ENCODE measurements around the gene ADAMTS6.

The ADAMTS6 gene

GRCh38 chr5:65199993-65200675 lies 281.6 kb downstream of the ADAMTS6 start:
- Histone ChIP-seq H3K27ac (no peak overlapping the region), H3K4me3 (ENCODE audit: low read depth, low read length) (no peak overlapping the region), H3K27me3 (ENCODE audit: insufficient read depth, low read depth, severe bottlenecking) (no peaks in the 10 kb centered on the region), H3K9me3 (ENCODE audit: severe bottlenecking) (no peaks in the 10 kb centered on the region), H3K36me3 (no peaks in the 10 kb centered on the region)
- DNase-seq, result no peak
- no peak for TF ChIP-seq CTCF (IDR thresholded peaks at IDR 0.05; ENCODE audit: low read depth, low read length)

- H3K27me3 ChIP-seq (ENCODE audit: insufficient read depth, low read depth, severe bottlenecking), result no peaks in the 10 kb centered on the region
- no peaks in the 10 kb centered on the region for H3K9me3 ChIP-seq (ENCODE audit: severe bottlenecking)
- H3K4me3 ChIP-seq (ENCODE audit: low read depth, low read length), result no peak overlapping the region
- no peak for TF ChIP-seq CTCF (IDR thresholded peaks at IDR 0.05; ENCODE audit: low read depth, low read length)
- H3K36me3 ChIP-seq, result no peaks in the 10 kb centered on the region
- no peak overlapping the region for H3K27ac ChIP-seq
- no peak for DNase-seq
Measured at GRCh38 chr5:65198456-65199120, 283.1 kb downstream of the ADAMTS6 start.

GRCh38 chr5:65197531-65198455 lies 283.9 kb downstream of the ADAMTS6 start:
- no peak for TF ChIP-seq CTCF (IDR thresholded peaks at IDR 0.05; ENCODE audit: low read depth, low read length)

GRCh38 chr5:65194871-65195270 lies 286.8 kb downstream of the ADAMTS6 start:
- no peaks in the 10 kb centered on the region for H3K36me3 ChIP-seq
- H3K4me3 ChIP-seq (ENCODE audit: low read depth, low read length), result no peak overlapping the region
- H3K27ac ChIP-seq, result no peak overlapping the region
- H3K27me3 ChIP-seq (ENCODE audit: insufficient read depth, low read depth, severe bottlenecking), result no peaks in the 10 kb centered on the region
- TF ChIP-seq CTCF (IDR thresholded peaks at IDR 0.05; ENCODE audit: low read depth, low read length), result no peak
- H3K9me3 ChIP-seq (ENCODE audit: severe bottlenecking), result no peaks in the 10 kb centered on the region
- no peak for DNase-seq

More at GRCh38 chr5:65197531-65198455, 283.9 kb downstream of the ADAMTS6 start:
- no peaks in the 10 kb centered on the region for H3K36me3 ChIP-seq
- no peaks in the 10 kb centered on the region for H3K9me3 ChIP-seq (ENCODE audit: severe bottlenecking)
- no peaks in the 10 kb centered on the region for H3K27me3 ChIP-seq (ENCODE audit: insufficient read depth, low read depth, severe bottlenecking)
- DNase-seq, result no peak
- no peak overlapping the region for H3K27ac ChIP-seq
- H3K4me3 ChIP-seq (ENCODE audit: low read depth, low read length), result no peak overlapping the region

GRCh38 chr5:65192331-65192730 lies 289.4 kb downstream of the ADAMTS6 start:
- no peak overlapping the region for H3K27ac ChIP-seq
- H3K27me3 ChIP-seq (ENCODE audit: insufficient read depth, low read depth, severe bottlenecking), result no peaks in the 10 kb centered on the region
- DNase-seq, result no peak
- TF ChIP-seq CTCF (IDR thresholded peaks at IDR 0.05; ENCODE audit: low read depth, low read length), result no peak
- no peaks in the 10 kb centered on the region for H3K9me3 ChIP-seq (ENCODE audit: severe bottlenecking)
- no peaks in the 10 kb centered on the region for H3K36me3 ChIP-seq
- H3K4me3 ChIP-seq (ENCODE audit: low read depth, low read length), result no peak overlapping the region
